Ishikawa (cell line): ENCODE results near the gene MUL1.

Experiments
- EP300 ChIP-seq: IDR thresholded peaks from 2 replicates; pipeline ENCODE4 v1.6.1; 2012; ENCODE audit warnings: borderline replicate concordance
- REST ChIP-seq: IDR thresholded peaks from 2 replicates; pipeline ENCODE4 v1.6.1; 2012; ENCODE audit warnings: low read depth, mild to moderate bottlenecking
- TEAD4 ChIP-seq: IDR thresholded peaks from 2 replicates; pipeline ENCODE4 v1.6.1; 2012
- ZBTB7A ChIP-seq: IDR thresholded peaks from 2 replicates; pipeline ENCODE4 v1.6.1; 2012; ENCODE audit warnings: low read depth

GRCh38 chr1:20483098-20483832 lies 24.7 kb downstream of the MUL1 start:
- TF ChIP-seq ZBTB7A: no peak
- no peak for TF ChIP-seq EP300
- TF ChIP-seq TEAD4: no peak
- TF ChIP-seq REST: no peak
